Upper lobe of right lung (tissue), 1 donor: Measurements from ENCODE around the gene COL4A1. TPM values are rescaled to one million over a fixed set of nuclear protein-coding genes. Genes with fewer than 3 reads are reported as not detected.

Experiments used
- ATAC-seq: fragments of 200-7000 bp; cut with Tn5 transposase; one replicate; pipeline ENCODE4 v1.9.1; 2020; ENCODE audit warnings: mild to moderate bottlenecking, moderate library complexity
- DNase-seq: peaks from one replicate; pipeline ENCODE4 v3.0.0-alpha.2; 2020
- H3K27ac ChIP-seq: fragments of 200-600 bp; one replicate; pipeline ENCODE4 v1.8.0; 2022
- H3K27me3 ChIP-seq: fragments of 200-600 bp; one replicate; pipeline ENCODE4 v1.8.0; 2022; ENCODE audit warnings: mild to moderate bottlenecking
- H3K36me3 ChIP-seq: fragments of 200-600 bp; one replicate; pipeline ENCODE4 v1.8.0; 2022
- H3K4me1 ChIP-seq: fragments of 200-600 bp; one replicate; pipeline ENCODE4 v1.8.0; 2022
- H3K4me3 ChIP-seq: fragments of 200-600 bp; one replicate; pipeline ENCODE4 v1.8.0; 2022; ENCODE audit warnings: mild to moderate bottlenecking
- H3K9me3 ChIP-seq: fragments of 200-600 bp; one replicate; pipeline ENCODE4 v1.8.0; 2022
- CTCF ChIP-seq: fragments of 200-600 bp; IDR thresholded peaks from one replicate; pipeline ENCODE4 v1.8.0; 2022; ENCODE audit warnings: antibody characterized with exemption
- intact Hi-C: fragments of 100-400 bp; cut with DNase I; formaldehyde crosslinking; loops from one replicate; pipeline ENCODE4 v1.11.0; 2022
- total RNA-seq: library from RNA; stranded (reverse); fragmentation: NEBNext Ultra II Directional; extraction: Animal tissue kit (Norgen Biotek cat#: 25700); gene quantifications from one replicate; pipeline ENCODE4 v1.2.1, GENCODE V29; 2021
- donor health status: DM: no; HTN: yes; CAD: no; lungs with severe emphysema.

COL4A1 gene
- total RNA-seq, 1 donor from 2014 or later, result 242 TPM

DNA sequence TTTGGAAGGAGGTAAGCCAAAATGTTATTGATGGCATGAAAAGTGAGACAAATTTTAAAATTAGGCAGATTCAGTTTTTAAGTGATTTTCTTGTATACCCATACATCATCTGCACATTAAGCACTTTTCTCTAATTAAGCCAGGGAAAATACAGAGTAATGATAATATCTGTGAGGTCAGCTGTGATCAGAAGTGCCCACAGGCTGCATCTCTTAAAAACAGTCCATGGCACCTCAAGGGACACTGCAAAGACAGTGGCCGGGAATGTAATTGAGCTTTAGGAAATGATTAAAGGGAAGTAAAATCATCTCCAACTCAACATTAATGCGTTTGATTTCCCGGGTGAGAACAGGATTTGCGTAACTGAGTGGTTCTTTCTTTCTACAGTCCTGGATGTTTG is 2.0 kb downstream of the COL4A1 start:
- Histone ChIP-seq H3K4me1 (peaks cover 29% of the 10 kb centered on the region), H3K9me3 (no peaks in the 10 kb centered on the region), H3K36me3 (no peaks in the 10 kb centered on the region), H3K27me3 (peaks cover 14% of the 10 kb centered on the region), H3K4me3 (peak overlapping the region; percentile 71), H3K27ac (no peak overlapping the region)
- no peak for DNase-seq
- no peak for ATAC-seq
- intact Hi-C loops, result loop anchor here (10.0 kb wide), 1 partner anchor 80 kb away; no protein-coding TSS in a partner anchor
- no peak for TF ChIP-seq CTCF

GRCh38 chr13:110304256-110304655 is 2.7 kb downstream of the COL4A1 start:
- no peak overlapping the region for H3K27ac ChIP-seq
- no peaks in the 10 kb centered on the region for H3K36me3 ChIP-seq
- peak overlapping the region; percentile 71 for H3K4me3 ChIP-seq
- DNase-seq (no peak), ATAC-seq (no peak)
- no peak for TF ChIP-seq CTCF
- H3K27me3 ChIP-seq, result peaks cover 14% of the 10 kb centered on the region
- peaks cover 32% of the 10 kb centered on the region for H3K4me1 ChIP-seq
- H3K9me3 ChIP-seq, result no peaks in the 10 kb centered on the region
- intact Hi-C loops, result loop anchor here (10.0 kb wide), 1 partner anchor 79 kb away; no protein-coding TSS in a partner anchor

DNA sequence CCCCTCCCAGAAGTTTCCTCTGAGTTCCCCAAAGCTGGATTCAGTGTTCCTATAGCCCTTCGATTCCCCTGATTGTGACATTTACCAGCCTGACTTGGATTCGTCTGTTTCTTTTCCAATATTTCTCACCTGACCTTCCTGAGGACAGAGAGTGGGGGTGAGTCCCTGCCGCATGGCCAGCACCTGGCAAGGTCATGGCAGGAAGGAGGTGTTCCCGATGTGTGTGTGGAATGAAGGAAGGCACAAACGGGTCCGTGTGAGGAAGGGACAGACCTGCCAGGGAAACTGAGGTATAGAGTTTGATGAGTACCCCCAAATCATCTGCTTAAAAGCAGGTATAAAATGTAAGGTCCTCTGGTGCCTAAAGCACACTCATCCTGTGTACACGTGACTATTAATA is 3.3 kb downstream of the COL4A1 start:
- Histone ChIP-seq H3K36me3 (no peaks in the 10 kb centered on the region), H3K4me3 (no peak overlapping the region), H3K27me3 (peaks cover 14% of the 10 kb centered on the region), H3K4me1 (peaks cover 38% of the 10 kb centered on the region), H3K27ac (no peak overlapping the region), H3K9me3 (no peaks in the 10 kb centered on the region)
- ATAC-seq (no peak), DNase-seq (no peak)
- no peak for TF ChIP-seq CTCF
- intact Hi-C loops, result loop anchor here (10.0 kb wide), 1 partner anchor 79 kb away; no protein-coding TSS in a partner anchor

DNA sequence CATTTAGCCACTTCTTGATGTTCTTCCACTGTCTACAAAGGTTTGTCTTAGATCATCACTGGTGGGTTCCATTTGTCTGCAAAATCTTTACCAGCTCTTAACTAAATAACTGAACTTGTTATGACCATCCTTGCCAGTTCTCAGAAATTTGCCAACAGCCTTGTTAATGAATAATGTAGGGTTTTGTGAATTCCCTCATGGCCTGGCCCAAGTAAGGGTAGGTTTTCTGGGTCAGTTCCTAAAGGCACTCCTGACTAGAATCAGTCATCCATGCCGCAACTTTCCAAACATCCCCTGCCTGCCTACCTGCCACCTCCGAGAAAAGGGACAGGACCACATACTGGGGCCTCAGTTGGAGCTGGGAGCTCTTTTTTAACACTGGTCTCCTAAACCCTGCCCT is 4.0 kb downstream of the COL4A1 start:
- Histone ChIP-seq H3K36me3 (no peaks in the 10 kb centered on the region), H3K27ac (no peak overlapping the region), H3K27me3 (peaks cover 14% of the 10 kb centered on the region), H3K4me1 (peaks cover 42% of the 10 kb centered on the region), H3K9me3 (no peaks in the 10 kb centered on the region), H3K4me3 (no peak overlapping the region)
- intact Hi-C loops, result loop anchor here (10.0 kb wide), 1 partner anchor 78 kb away; no protein-coding TSS in a partner anchor
- TF ChIP-seq CTCF, result no peak
- DNase-seq (no peak), ATAC-seq (no peak)

DNA sequence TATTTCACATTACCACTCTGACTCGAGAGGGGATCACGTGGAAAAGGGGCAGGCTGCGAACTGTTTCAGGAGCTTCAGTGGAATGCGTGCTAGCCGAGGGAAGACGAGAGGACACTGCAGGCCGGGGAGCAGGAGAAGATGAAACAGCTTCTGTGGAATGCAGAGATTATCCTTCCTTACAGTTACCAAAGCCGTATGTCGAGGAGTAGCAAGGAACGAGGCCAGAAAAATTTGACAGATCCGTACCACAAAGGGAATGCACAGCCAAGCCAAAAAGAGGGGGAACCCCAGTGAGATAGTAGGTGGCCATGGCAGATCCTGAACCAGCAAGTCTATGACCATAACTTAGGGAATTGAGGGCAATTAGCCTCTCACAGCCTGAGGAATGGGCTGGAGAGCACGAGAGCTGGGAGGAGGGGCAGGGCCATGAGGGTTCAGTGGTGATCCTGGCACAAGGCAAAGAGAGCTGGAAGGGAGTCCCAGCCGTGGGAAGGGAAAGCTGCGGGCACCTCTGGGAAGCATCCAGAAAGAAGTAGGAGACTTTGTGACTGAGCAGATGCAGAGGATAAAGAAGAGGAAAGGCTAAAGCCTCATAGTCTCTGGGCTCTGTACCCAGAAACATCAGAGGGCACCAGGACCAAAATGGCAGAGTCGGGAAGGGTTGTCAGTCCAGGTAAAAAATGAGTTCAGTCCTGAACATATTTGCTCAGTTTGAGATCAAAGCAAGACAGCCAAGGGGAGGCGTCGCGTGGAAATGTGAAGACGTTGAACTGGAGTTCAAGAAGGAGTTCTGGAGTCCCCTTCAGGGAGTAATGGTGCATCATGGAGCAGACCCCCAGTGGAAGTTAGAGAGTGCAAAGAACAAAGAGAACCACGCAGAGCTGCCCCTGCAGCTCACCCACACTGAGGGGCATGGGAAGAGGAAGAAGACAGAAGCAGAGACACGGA is 5.1 kb downstream of the COL4A1 start:
- DNase-seq (no peak), ATAC-seq (no peak)
- Histone ChIP-seq H3K27ac (no peak overlapping the region), H3K27me3 (peaks cover 10% of the 10 kb centered on the region), H3K4me1 (peaks cover 53% of the 10 kb centered on the region), H3K9me3 (no peaks in the 10 kb centered on the region), H3K4me3 (no peak overlapping the region), H3K36me3 (no peaks in the 10 kb centered on the region)
- no peak for TF ChIP-seq CTCF
- intact Hi-C loops, result loop anchor here (10.0 kb wide), 1 partner anchor 77 kb away; no protein-coding TSS in a partner anchor
